NT2/D1 (cell line): ENCODE results near the gene CLINT1.

Experiments used
- DNase-seq: peaks from one replicate; pipeline ENCODE4 v3.0.0-alpha.2; 2011; ENCODE audit warnings: low read depth, low spot score
- H3K27me3 ChIP-seq: 2 replicates; pipeline ENCODE4 v1.6.0; 2011; ENCODE audit warnings: mild to moderate bottlenecking; ENCODE audit not compliant: insufficient read length, insufficient read depth
- H3K36me3 ChIP-seq: 2 replicates; pipeline ENCODE4 v1.6.1; 2011; ENCODE audit warnings: mild to moderate bottlenecking, low read length, mixed read lengths; ENCODE audit not compliant: insufficient read depth, insufficient read length
- H3K4me1 ChIP-seq: 2 replicates; pipeline ENCODE4 v1.5.1; 2011; ENCODE audit not compliant: insufficient read depth, insufficient read length
- H3K4me3 ChIP-seq: 2 replicates; pipeline ENCODE4 v1.5.1; 2011; ENCODE audit warnings: low read depth; ENCODE audit not compliant: insufficient read length
- H3K9ac ChIP-seq: 2 replicates; pipeline ENCODE4 v1.6.0; 2011; ENCODE audit warnings: low read depth; ENCODE audit not compliant: insufficient read length
- H3K9me3 ChIP-seq: 2 replicates; pipeline ENCODE4 v1.5.1; 2011; ENCODE audit warnings: mild to moderate bottlenecking, low read length; ENCODE audit not compliant: insufficient read depth
- SUZ12 ChIP-seq: IDR thresholded peaks from 2 replicates; pipeline ENCODE4 v1.6.1; 2011; ENCODE audit not compliant: insufficient read length, insufficient read depth; ENCODE audit errors: extremely low read depth
- YY1 ChIP-seq: IDR thresholded peaks from 2 replicates; pipeline ENCODE4 v1.6.1; 2011; ENCODE audit not compliant: insufficient read length, insufficient read depth
- ZNF274 ChIP-seq: IDR thresholded peaks from 2 replicates; pipeline ENCODE4 v1.6.1; 2011; ENCODE audit warnings: mild to moderate bottlenecking, low read depth, low read length

CLINT1 gene

DNA sequence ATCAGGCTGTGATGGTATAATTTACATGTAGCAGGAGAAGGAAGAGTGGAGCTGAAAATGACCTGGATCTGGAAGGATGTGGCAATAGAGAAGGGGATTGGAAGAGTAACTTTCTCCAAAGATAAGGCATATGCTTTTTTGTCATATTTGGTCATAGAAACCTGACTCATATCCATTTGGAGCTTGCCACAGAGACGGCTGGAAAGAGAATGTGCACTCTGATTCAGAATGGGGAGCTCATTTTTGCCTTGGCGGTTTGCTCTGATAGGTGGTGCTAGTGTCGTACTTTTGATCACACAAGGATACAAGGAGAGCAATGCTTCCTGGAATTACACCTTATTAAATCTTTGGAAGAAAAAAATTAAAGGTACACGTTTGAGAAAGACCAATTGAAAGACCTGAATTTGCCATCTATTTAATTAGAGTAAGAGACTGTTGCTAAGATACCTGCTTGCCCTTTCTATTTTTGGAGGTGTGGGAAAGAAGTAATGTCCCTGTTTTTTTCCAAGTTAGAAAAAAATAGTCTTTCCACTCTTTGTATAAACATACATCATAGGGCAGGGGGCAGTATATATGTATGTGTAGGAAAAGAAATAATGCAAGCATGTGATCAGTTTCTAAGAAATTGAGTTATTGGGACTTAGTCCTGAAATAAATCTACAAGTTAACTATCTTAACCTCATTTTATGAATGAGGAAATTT lies 110.0 kb downstream of the CLINT1 start:
- no peak for TF ChIP-seq ZNF274
- TF ChIP-seq SUZ12: no peak
- no peak for TF ChIP-seq YY1
- H3K36me3 ChIP-seq: peaks cover 3% of the 10 kb centered on the region
- no peaks in the 10 kb centered on the region for H3K9me3 ChIP-seq
- H3K4me3 ChIP-seq: no peak overlapping the region
- no peak overlapping the region for H3K9ac ChIP-seq
- H3K27me3 ChIP-seq: peaks cover 13% of the 10 kb centered on the region
- no peak for DNase-seq
- H3K4me1 ChIP-seq: no peaks in the 10 kb centered on the region

DNA sequence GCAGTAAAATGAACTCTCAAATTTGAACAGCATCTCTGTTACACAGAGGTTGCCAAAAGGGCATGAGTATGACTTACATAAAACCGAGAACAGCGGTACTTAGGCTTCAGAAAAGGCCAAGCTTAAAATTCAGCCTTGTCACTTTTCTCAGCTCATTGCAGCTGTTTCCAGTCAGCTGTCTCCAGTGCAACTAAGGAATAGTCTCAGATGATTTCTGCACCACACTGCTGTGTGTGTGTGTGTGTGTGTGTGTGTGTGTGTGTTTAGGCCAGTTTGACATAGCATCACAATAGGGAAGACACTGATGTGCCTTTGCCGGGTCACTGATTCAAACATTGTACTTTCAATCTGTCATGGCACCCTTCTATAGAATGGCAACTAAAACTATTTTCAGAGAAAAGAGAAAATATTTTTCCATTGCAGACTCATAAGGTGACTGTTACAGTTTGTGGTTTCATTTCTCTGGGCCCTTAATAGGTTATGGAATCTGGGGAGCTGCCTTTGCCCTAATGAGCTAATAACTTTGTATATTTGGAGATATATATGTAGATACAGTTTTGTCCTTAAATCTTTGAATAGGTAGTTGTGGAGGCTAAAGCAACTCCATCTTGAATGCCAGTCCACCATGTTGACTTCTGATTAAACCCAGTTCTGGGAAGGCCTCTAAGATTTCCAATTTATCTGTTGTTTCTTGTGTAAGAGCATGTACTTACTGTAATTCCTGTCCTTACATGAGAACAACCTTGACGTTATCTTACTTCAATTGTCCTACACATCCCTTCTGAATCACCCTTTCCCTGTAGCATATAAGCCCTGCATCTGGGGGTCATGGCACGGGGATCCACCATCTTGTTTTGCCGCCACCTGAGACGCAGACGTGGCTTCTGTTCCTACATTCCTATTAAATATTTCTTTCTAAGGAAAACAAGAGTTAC lies 110.9 kb downstream of the CLINT1 start:
- H3K9ac ChIP-seq: no peak overlapping the region
- TF ChIP-seq YY1: no peak
- no peak for TF ChIP-seq ZNF274
- TF ChIP-seq SUZ12: no peak

DNA sequence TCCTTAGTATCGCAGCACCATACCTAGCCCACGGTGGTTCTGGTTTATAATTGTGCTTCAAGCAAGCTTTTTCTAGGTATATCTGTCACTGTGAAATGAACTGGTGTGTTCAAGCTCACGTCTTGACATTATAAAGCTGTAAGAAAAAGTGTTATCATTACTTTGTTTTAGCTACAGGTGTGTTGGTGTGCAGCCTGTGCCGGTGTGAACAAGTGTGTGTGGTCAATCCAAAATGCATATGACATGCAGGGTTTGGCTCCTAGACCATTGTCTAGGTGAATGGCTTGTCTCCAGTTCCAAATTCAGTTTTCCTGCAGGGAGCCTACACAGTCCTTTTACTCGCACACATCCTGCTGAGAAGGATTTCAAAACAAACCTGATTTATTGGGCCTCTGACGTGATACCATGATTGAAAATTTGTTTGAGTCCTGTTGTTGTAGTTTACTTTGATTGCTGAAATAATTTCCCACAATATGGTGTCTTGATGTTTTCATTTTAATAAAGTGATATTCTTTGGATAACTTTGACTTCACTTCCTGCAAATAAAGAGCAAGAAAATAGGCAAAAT lies 111.7 kb downstream of the CLINT1 start:
- no peaks in the 10 kb centered on the region for H3K4me1 ChIP-seq
- H3K9ac ChIP-seq: no peak overlapping the region
- no peak overlapping the region for H3K4me3 ChIP-seq
- TF ChIP-seq YY1 (no peak), ZNF274 (no peak), SUZ12 (no peak)
- no peak for DNase-seq
- H3K36me3 ChIP-seq: peaks cover 3% of the 10 kb centered on the region
- H3K9me3 ChIP-seq: no peaks in the 10 kb centered on the region
- peaks cover 14% of the 10 kb centered on the region for H3K27me3 ChIP-seq

More for the DNA sequence above, 110.9 kb downstream of the CLINT1 start:
- peaks cover 14% of the 10 kb centered on the region for H3K27me3 ChIP-seq
- H3K9me3 ChIP-seq: no peaks in the 10 kb centered on the region
- H3K4me3 ChIP-seq: no peak overlapping the region
- H3K36me3 ChIP-seq: peaks cover 3% of the 10 kb centered on the region
- no peaks in the 10 kb centered on the region for H3K4me1 ChIP-seq
- no peak for DNase-seq

DNA sequence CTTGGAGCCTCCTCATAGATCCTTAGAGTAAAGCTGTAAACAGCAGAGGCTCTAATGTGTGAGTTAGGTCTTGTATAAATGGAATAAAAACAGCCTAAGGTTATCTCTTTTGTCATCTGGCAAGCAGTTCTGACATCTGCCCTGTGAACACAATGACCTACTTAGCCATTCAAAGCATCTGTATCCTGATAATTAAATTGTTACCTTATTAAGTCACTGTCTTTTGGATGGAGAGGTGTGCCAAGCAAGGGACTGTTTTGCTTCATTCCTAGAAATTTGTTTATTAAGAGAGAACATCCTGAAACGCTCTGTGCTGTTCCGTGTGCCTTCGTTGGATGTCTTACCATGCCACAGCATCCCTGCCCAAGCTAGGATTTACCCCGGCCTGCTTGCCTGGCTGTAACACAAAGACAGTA lies 113.9 kb downstream of the CLINT1 start:
- no peak overlapping the region for H3K4me3 ChIP-seq
- no peaks in the 10 kb centered on the region for H3K36me3 ChIP-seq
- peaks cover 14% of the 10 kb centered on the region for H3K27me3 ChIP-seq
- H3K9me3 ChIP-seq: no peaks in the 10 kb centered on the region
- no peaks in the 10 kb centered on the region for H3K4me1 ChIP-seq
- H3K9ac ChIP-seq: peak overlapping the region; percentile 77
- DNase-seq: no peak
- no peak for TF ChIP-seq YY1
- no peak for TF ChIP-seq ZNF274
- no peak for TF ChIP-seq SUZ12

DNA sequence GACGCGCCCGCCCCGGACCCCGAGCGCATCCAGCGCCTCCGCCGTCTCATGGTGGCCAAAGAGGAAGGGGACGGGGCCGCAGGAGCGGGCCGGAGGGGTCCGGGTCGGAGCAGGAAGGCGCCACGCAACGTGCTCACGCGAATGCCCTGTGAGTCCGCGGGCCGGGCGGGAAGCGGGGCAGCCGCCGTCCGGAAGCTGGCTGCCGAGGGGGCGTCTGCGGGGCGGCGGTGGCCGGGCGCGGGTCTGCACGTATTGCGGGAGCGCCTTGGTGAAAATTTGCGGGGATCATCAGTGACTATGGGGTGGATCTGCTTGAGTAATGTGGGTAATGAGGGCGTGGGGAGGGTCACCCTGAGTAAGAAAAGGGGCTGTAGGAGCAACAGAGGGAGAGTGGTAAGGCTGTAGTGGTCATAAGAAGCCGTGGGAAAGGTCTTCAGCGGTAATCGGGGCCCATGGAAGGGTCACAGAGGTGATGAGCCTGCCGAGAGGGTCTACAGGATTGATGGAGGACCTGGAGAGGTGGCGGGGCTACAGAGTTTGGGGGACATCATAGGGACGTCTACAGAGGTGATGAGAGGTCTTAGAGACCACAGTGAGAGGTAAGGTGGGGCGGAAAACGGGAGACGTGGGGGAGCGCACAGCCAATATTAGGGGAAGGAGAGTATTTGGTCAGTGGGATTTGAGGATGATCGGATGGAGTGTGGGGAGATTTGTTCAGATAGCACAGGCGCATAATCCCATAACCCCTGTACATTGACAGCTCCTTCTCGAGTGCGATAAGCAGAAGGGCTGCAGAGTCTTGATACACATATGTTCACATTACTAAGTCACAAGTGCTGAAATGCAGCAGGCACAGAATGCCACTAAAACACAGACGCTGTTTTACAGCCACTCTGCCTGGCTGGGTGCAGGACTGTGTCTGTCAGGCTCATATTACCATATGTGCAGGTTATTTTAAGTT lies 114.6 kb downstream of the CLINT1 start:
- TF ChIP-seq SUZ12 (no peak), YY1 (no peak), ZNF274 (no peak)
- H3K4me1 ChIP-seq: no peaks in the 10 kb centered on the region

More for the DNA sequence above, 114.6 kb downstream of the CLINT1 start:
- peaks cover 7% of the 10 kb centered on the region for H3K36me3 ChIP-seq
- peak overlapping the region; percentile 71 for H3K4me3 ChIP-seq
- peak overlapping the region; percentile 77 for H3K9ac ChIP-seq
- H3K9me3 ChIP-seq: no peaks in the 10 kb centered on the region
- DNase-seq: no peak
- peaks cover 14% of the 10 kb centered on the region for H3K27me3 ChIP-seq
